ENCODE measurements around the gene TEAD3.
"Not testable (repeated sequence)": the region's sequence is repeated elsewhere in the genome, so short reads cannot be mapped to it uniquely, and the experiment has no call there.

The TEAD3 gene

GRCh38 chr6:35496841-35497570 is at the start of gene TEAD3:
Gene TEAD3, minus strand, starts transcription at chr6:35497079.
- Histone ChIP-seq H3K36me3 (ENCODE audit: control insufficient read depth, insufficient read depth, low read length) (no peaks in the 10 kb centered on the region), H3K27ac (ENCODE audit: low read length) (no peak within 1 kb of the TSS), H3K4me3 (ENCODE audit: low read length) (peak within 1 kb of the TSS; percentile 65), H3K4me1 (ENCODE audit: control insufficient read depth, insufficient read depth, low read length) (peaks cover 30% of the 10 kb centered on the region), H3K27me3 (ENCODE audit: control insufficient read depth, insufficient read depth, low read length) (no peaks in the 10 kb centered on the region), H3K9me3 (ENCODE audit: control insufficient read depth, insufficient read depth, low read length) (no peaks in the 10 kb centered on the region)
- DNase-seq (ENCODE audit: low read depth, low spot score) = no peak
- no CpG with 5 or more reads among the region's 98 CpGs for WGBS (ENCODE audit: insufficient coverage, insufficient read length)

GRCh38 chr6:35544769-35545361 is 48.0 kb upstream of the TEAD3 start:
- Histone ChIP-seq H3K27ac (ENCODE audit: low read length) (no peak overlapping the region), H3K36me3 (ENCODE audit: control insufficient read depth, insufficient read depth, low read length) (no peaks in the 10 kb centered on the region), H3K4me1 (ENCODE audit: control insufficient read depth, insufficient read depth, low read length) (peaks cover 4% of the 10 kb centered on the region), H3K4me3 (ENCODE audit: low read length) (no peak overlapping the region), H3K9me3 (ENCODE audit: control insufficient read depth, insufficient read depth, low read length) (no peaks in the 10 kb centered on the region), H3K27me3 (ENCODE audit: control insufficient read depth, insufficient read depth, low read length) (no peaks in the 10 kb centered on the region)
- WGBS (ENCODE audit: insufficient coverage, insufficient read length) = no CpG with 5 or more reads among the region's 13 CpGs
- no peak for DNase-seq (ENCODE audit: low read depth, low spot score)

GRCh38 chr6:35543459-35544193 is 46.7 kb upstream of the TEAD3 start:
- no peak for DNase-seq (ENCODE audit: low read depth, low spot score)
- no peak overlapping the region for H3K4me3 ChIP-seq (ENCODE audit: low read length)
- H3K27ac ChIP-seq (ENCODE audit: low read length) = no peak overlapping the region
- peaks cover 4% of the 10 kb centered on the region for H3K4me1 ChIP-seq (ENCODE audit: control insufficient read depth, insufficient read depth, low read length)
- WGBS (ENCODE audit: insufficient coverage, insufficient read length) = no CpG with 5 or more reads among the region's 16 CpGs
- no peaks in the 10 kb centered on the region for H3K36me3 ChIP-seq (ENCODE audit: control insufficient read depth, insufficient read depth, low read length)
- H3K9me3 ChIP-seq (ENCODE audit: control insufficient read depth, insufficient read depth, low read length) = no peaks in the 10 kb centered on the region
- H3K27me3 ChIP-seq (ENCODE audit: control insufficient read depth, insufficient read depth, low read length) = no peaks in the 10 kb centered on the region

GRCh38 chr6:35541836-35542235 is 45.0 kb upstream of the TEAD3 start:
- no peaks in the 10 kb centered on the region for H3K27me3 ChIP-seq (ENCODE audit: control insufficient read depth, insufficient read depth, low read length)
- no peak overlapping the region for H3K4me3 ChIP-seq (ENCODE audit: low read length)
- peaks cover 4% of the 10 kb centered on the region for H3K4me1 ChIP-seq (ENCODE audit: control insufficient read depth, insufficient read depth, low read length)
- WGBS (ENCODE audit: insufficient coverage, insufficient read length) = no CpG with 5 or more reads among the region's 2 CpGs
- no peak for DNase-seq (ENCODE audit: low read depth, low spot score)
- H3K27ac ChIP-seq (ENCODE audit: low read length) = no peak overlapping the region
- no peaks in the 10 kb centered on the region for H3K36me3 ChIP-seq (ENCODE audit: control insufficient read depth, insufficient read depth, low read length)
- H3K9me3 ChIP-seq (ENCODE audit: control insufficient read depth, insufficient read depth, low read length) = no peaks in the 10 kb centered on the region

- no CpG with 5 or more reads among the region's 3 CpGs for WGBS (ENCODE audit: insufficient coverage, insufficient read length)
- Histone ChIP-seq H3K9me3 (ENCODE audit: control insufficient read depth, insufficient read depth, low read length) (no peaks in the 10 kb centered on the region), H3K27me3 (ENCODE audit: control insufficient read depth, insufficient read depth, low read length) (no peaks in the 10 kb centered on the region), H3K27ac (ENCODE audit: low read length) (no peak overlapping the region), H3K4me1 (ENCODE audit: control insufficient read depth, insufficient read depth, low read length) (no peaks in the 10 kb centered on the region), H3K36me3 (ENCODE audit: control insufficient read depth, insufficient read depth, low read length) (no peaks in the 10 kb centered on the region), H3K4me3 (ENCODE audit: low read length) (no peak overlapping the region)
- DNase-seq (ENCODE audit: low read depth, low spot score) = no peak
Measured at GRCh38 chr6:35539223-35539622, 42.3 kb upstream of the TEAD3 start.

GRCh38 chr6:35535847-35536246 is 39.0 kb upstream of the TEAD3 start:
- not testable (repeated sequence) for H3K4me3 ChIP-seq (ENCODE audit: low read length); H3K27ac ChIP-seq (ENCODE audit: low read length); H3K9me3 ChIP-seq (ENCODE audit: control insufficient read depth, insufficient read depth, low read length); H3K27me3 ChIP-seq (ENCODE audit: control insufficient read depth, insufficient read depth, low read length); H3K36me3 ChIP-seq (ENCODE audit: control insufficient read depth, insufficient read depth, low read length); H3K4me1 ChIP-seq (ENCODE audit: control insufficient read depth, insufficient read depth, low read length); DNase-seq (ENCODE audit: low read depth, low spot score)
- no CpG with 5 or more reads among the region's 6 CpGs for WGBS (ENCODE audit: insufficient coverage, insufficient read length)

- no peaks in the 10 kb centered on the region for H3K36me3 ChIP-seq (ENCODE audit: control insufficient read depth, insufficient read depth, low read length)
- H3K9me3 ChIP-seq (ENCODE audit: control insufficient read depth, insufficient read depth, low read length) = no peaks in the 10 kb centered on the region
- no peak overlapping the region for H3K4me3 ChIP-seq (ENCODE audit: low read length)
- no peak for DNase-seq (ENCODE audit: low read depth, low spot score)
- H3K27me3 ChIP-seq (ENCODE audit: control insufficient read depth, insufficient read depth, low read length) = no peaks in the 10 kb centered on the region
- no peak overlapping the region for H3K27ac ChIP-seq (ENCODE audit: low read length)
- WGBS (ENCODE audit: insufficient coverage, insufficient read length) = no CpG with 5 or more reads among the region's 11 CpGs
- H3K4me1 ChIP-seq (ENCODE audit: control insufficient read depth, insufficient read depth, low read length) = no peaks in the 10 kb centered on the region
Measured at GRCh38 chr6:35534407-35535170, 37.7 kb upstream of the TEAD3 start.

DNA sequence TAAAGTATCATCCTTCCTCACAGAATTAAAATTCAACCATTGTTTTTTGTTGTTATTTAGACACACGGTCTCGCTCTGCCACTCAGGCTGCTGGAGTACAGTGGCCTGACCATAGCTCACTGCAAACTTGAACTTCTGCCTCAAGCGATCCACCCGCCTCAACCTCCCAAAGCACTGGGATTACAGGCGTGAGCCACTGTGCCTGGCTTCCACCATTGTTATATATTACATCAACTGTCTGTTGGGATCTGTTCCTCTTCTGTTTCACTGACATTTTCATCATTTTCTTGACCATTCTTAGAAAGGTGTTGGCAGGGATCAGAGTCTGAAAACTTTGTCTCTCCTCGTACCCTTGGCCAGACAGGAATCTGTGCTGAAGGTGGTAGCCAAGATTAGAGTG is 37.1 kb upstream of the TEAD3 start:
- Histone ChIP-seq H3K27me3 (ENCODE audit: control insufficient read depth, insufficient read depth, low read length) (no peaks in the 10 kb centered on the region), H3K36me3 (ENCODE audit: control insufficient read depth, insufficient read depth, low read length) (no peaks in the 10 kb centered on the region), H3K4me1 (ENCODE audit: control insufficient read depth, insufficient read depth, low read length) (no peaks in the 10 kb centered on the region), H3K4me3 (ENCODE audit: low read length) (no peak overlapping the region), H3K9me3 (ENCODE audit: control insufficient read depth, insufficient read depth, low read length) (no peaks in the 10 kb centered on the region), H3K27ac (ENCODE audit: low read length) (no peak overlapping the region)
- no CpG with 5 or more reads among the region's 6 CpGs for WGBS (ENCODE audit: insufficient coverage, insufficient read length)
- no peak for DNase-seq (ENCODE audit: low read depth, low spot score)

GRCh38 chr6:35532126-35532525 is 35.2 kb upstream of the TEAD3 start:
- no peak overlapping the region for H3K27ac ChIP-seq (ENCODE audit: low read length)
- no CpG with 5 or more reads among the region's 4 CpGs for WGBS (ENCODE audit: insufficient coverage, insufficient read length)

DNA sequence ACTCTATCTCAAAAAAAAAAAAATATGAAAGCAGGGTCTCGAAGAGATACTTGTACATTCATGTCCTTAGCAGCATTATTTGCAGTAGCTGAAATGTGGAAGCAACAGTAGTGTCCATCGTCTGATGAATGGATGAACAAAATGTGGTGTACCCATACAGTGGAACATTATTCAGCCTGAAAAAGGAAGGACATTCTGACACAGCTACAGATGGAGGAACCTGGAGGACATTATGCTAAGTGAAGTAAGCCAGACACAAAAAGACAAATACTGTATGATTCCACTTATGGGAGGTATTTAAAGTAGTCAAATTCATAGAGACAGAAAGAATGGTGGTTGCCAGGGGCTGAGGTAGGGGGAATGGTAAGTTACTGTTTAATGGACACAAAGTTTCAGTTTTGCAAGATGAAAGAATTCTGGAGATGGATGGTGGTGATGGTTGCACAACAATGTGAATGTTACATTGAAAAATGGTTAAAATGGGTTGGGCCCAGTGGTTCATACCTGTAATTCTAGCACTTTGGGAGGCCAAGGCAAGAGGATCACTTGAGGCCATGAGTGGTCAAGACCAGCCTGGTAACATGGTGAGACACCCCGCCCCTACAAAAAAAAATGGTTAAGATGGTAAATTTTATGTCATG is 27.6 kb upstream of the TEAD3 start:
- WGBS (ENCODE audit: insufficient coverage, insufficient read length) = no CpG with 5 or more reads among the region's 3 CpGs
- no peaks in the 10 kb centered on the region for H3K4me1 ChIP-seq (ENCODE audit: control insufficient read depth, insufficient read depth, low read length)
- no peaks in the 10 kb centered on the region for H3K27me3 ChIP-seq (ENCODE audit: control insufficient read depth, insufficient read depth, low read length)
- H3K9me3 ChIP-seq (ENCODE audit: control insufficient read depth, insufficient read depth, low read length) = no peaks in the 10 kb centered on the region
- H3K27ac ChIP-seq (ENCODE audit: low read length) = no peak overlapping the region
- no peak for DNase-seq (ENCODE audit: low read depth, low spot score)
- no peaks in the 10 kb centered on the region for H3K36me3 ChIP-seq (ENCODE audit: control insufficient read depth, insufficient read depth, low read length)
- H3K4me3 ChIP-seq (ENCODE audit: low read length) = no peak overlapping the region

More at GRCh38 chr6:35532126-35532525, 35.2 kb upstream of the TEAD3 start:
- Histone ChIP-seq H3K27me3 (ENCODE audit: control insufficient read depth, insufficient read depth, low read length) (no peaks in the 10 kb centered on the region), H3K9me3 (ENCODE audit: control insufficient read depth, insufficient read depth, low read length) (no peaks in the 10 kb centered on the region), H3K4me3 (ENCODE audit: low read length) (no peak overlapping the region), H3K36me3 (ENCODE audit: control insufficient read depth, insufficient read depth, low read length) (no peaks in the 10 kb centered on the region), H3K4me1 (ENCODE audit: control insufficient read depth, insufficient read depth, low read length) (no peaks in the 10 kb centered on the region)
- DNase-seq (ENCODE audit: low read depth, low spot score) = no peak
